DOHH2 (cell line): ENCODE measurements around the gene EEA1.
A peak's percentile ranks its signal among the peaks of the same experiment; 100 is the strongest.

Experiments used
- H3F3A ChIP-seq: fragments of 200-600 bp; sonication (generic), shearing (Covaris generic); 2 replicates; pipeline ENCODE4 v1.6.0; 2016; ENCODE audit warnings: antibody characterized with exemption, mild to moderate bottlenecking; ENCODE audit not compliant: control insufficient read depth, insufficient read depth
- H3K27ac ChIP-seq: fragments of 200-600 bp; sonication (generic); 2 replicates; pipeline ENCODE4 v1.5.1; 2014; ENCODE audit warnings: low read depth, mild to moderate bottlenecking, low read length, moderate library complexity
- H3K27me3 ChIP-seq: fragments of 200-600 bp; sonication (generic); 2 replicates; pipeline ENCODE4 v1.6.1; 2014; ENCODE audit warnings: mild to moderate bottlenecking, low read length, mixed read lengths; ENCODE audit not compliant: control insufficient read depth
- H3K36me3 ChIP-seq: fragments of 200-600 bp; sonication (generic); 2 replicates; pipeline ENCODE4 v1.6.1; 2014; ENCODE audit warnings: mild to moderate bottlenecking, low read length, moderate library complexity, mixed read lengths; ENCODE audit not compliant: control insufficient read depth
- H3K4me1 ChIP-seq: fragments of 200-600 bp; sonication (generic); 2 replicates; pipeline ENCODE4 v1.6.1; 2014; ENCODE audit warnings: mild to moderate bottlenecking, low read length, mixed read lengths; ENCODE audit not compliant: control insufficient read depth
- H3K4me2 ChIP-seq: fragments of 200-600 bp; sonication (generic); 2 replicates; pipeline ENCODE4 v1.6.0; 2014; ENCODE audit warnings: mild to moderate bottlenecking, low read length, moderate library complexity
- H3K4me3 ChIP-seq: fragments of 200-600 bp; sonication (generic); 2 replicates; pipeline ENCODE4 v1.5.1; 2014; ENCODE audit warnings: mild to moderate bottlenecking, low read length, mixed read lengths
- H3K79me2 ChIP-seq: fragments of 200-600 bp; sonication (generic); 2 replicates; pipeline ENCODE4 v1.6.1; 2014; ENCODE audit warnings: mild to moderate bottlenecking, low read length, mixed read lengths; ENCODE audit not compliant: control insufficient read depth
- H3K9me2 ChIP-seq: fragments of 200-600 bp; sonication (generic); replicated peaks from 2 replicates; pipeline ENCODE4 v1.6.1; 2014; ENCODE audit warnings: mild to moderate bottlenecking, low read length, mixed read lengths; ENCODE audit not compliant: control insufficient read depth
- H3K9me3 ChIP-seq: fragments of 200-600 bp; sonication (generic); 2 replicates; pipeline ENCODE4 v1.6.1; 2014; ENCODE audit warnings: antibody characterized with exemption, low read length, mixed read lengths; ENCODE audit not compliant: control insufficient read depth, insufficient read depth
- H4K20me1 ChIP-seq: fragments of 200-600 bp; sonication (generic); 2 replicates; pipeline ENCODE4 v1.6.0; 2014; ENCODE audit warnings: low read depth, mild to moderate bottlenecking, antibody characterized with exemption, low read length, moderate library complexity; ENCODE audit not compliant: control insufficient read depth, insufficient read depth
- CTCF ChIP-seq: fragments of 200-600 bp; sonication (generic); IDR thresholded peaks from one replicate; pipeline ENCODE4 v1.5.1; 2014; ENCODE audit warnings: antibody characterized with exemption, mild to moderate bottlenecking, low read depth, low read length; ENCODE audit not compliant: poor library complexity, severe bottlenecking
- EZH2phosphoT487 ChIP-seq: fragments of 200-600 bp; sonication (generic); IDR thresholded peaks from 2 replicates; pipeline ENCODE4 v1.6.1; 2017; ENCODE audit warnings: borderline replicate concordance, mild to moderate bottlenecking, antibody characterized with exemption, low read length, moderate library complexity, mixed read lengths

Gene EEA1

GRCh38 chr12:92926549-92926948 lies 2.5 kb downstream of the EEA1 start:
- Histone ChIP-seq H3K36me3 (peaks cover 11% of the 10 kb centered on the region; the same call in 1 of the 2 replicates), H3K9me3 (no peaks in the 10 kb centered on the region; the same call in 1 of the 2 replicates)

GRCh38 chr12:92921877-92922276 lies 7.2 kb downstream of the EEA1 start:
- Histone ChIP-seq H3K9me3 (no peaks in the 10 kb centered on the region; the same call in 1 of the 2 replicates), H3K79me2 (peaks cover 50% of the 10 kb centered on the region), H3K4me3 (no peak overlapping the region), H3K27ac (no peak overlapping the region), H3K4me1 (peaks cover 3% of the 10 kb centered on the region), H3F3A (no peaks in the 10 kb centered on the region), H4K20me1 (peaks cover 6% of the 10 kb centered on the region; the same call in 1 of the 2 replicates), H3K4me2 (no peak overlapping the region), H3K36me3 (peaks cover 11% of the 10 kb centered on the region; the same call in 1 of the 2 replicates), H3K9me2 (no peaks in the 10 kb centered on the region), H3K27me3 (no peaks in the 10 kb centered on the region)
- TF ChIP-seq CTCF (no peak), EZH2phosphoT487 (no peak)

More at GRCh38 chr12:92926549-92926948, 2.5 kb downstream of the EEA1 start:
- TF ChIP-seq EZH2phosphoT487 (no peak), CTCF (no peak)
- H3K27ac ChIP-seq = no peak overlapping the region
- H3F3A ChIP-seq = no peaks in the 10 kb centered on the region
- H3K79me2 ChIP-seq = peaks cover 67% of the 10 kb centered on the region
- H3K4me3 ChIP-seq = no peak overlapping the region
- no peaks in the 10 kb centered on the region for H3K27me3 ChIP-seq
- H3K9me2 ChIP-seq = no peaks in the 10 kb centered on the region
- H3K4me1 ChIP-seq = peaks cover 26% of the 10 kb centered on the region
- H4K20me1 ChIP-seq = peaks cover 11% of the 10 kb centered on the region; the same call in 1 of the 2 replicates
- H3K4me2 ChIP-seq = peak overlapping the region; percentile 77

- no peaks in the 10 kb centered on the region for H3K9me2 ChIP-seq
- H4K20me1 ChIP-seq = no peaks in the 10 kb centered on the region
- H3K4me2 ChIP-seq = no peak overlapping the region
- H3F3A ChIP-seq = 0 out of 2 replicates have a peak, but pooled peaks cover 6% of the 10 kb centered on the region
- H3K4me3 ChIP-seq = no peak overlapping the region
- H3K4me1 ChIP-seq = no peaks in the 10 kb centered on the region
- no peaks in the 10 kb centered on the region for H3K9me3 ChIP-seq
- H3K27ac ChIP-seq = no peak overlapping the region
- peaks cover 5% of the 10 kb centered on the region; the same call in 1 of the 2 replicates for H3K36me3 ChIP-seq
- H3K27me3 ChIP-seq = no peaks in the 10 kb centered on the region
- TF ChIP-seq CTCF (no peak), EZH2phosphoT487 (no peak)
- peaks cover 60% of the 10 kb centered on the region for H3K79me2 ChIP-seq
Measured at GRCh38 chr12:92915365-92915764, 13.7 kb downstream of the EEA1 start.

GRCh38 chr12:92914170-92914569 lies 14.9 kb downstream of the EEA1 start:
- Histone ChIP-seq H3F3A (0 out of 2 replicates have a peak, but pooled peaks cover 6% of the 10 kb centered on the region), H3K4me1 (no peaks in the 10 kb centered on the region), H3K27me3 (no peaks in the 10 kb centered on the region), H3K36me3 (peaks cover 5% of the 10 kb centered on the region; the same call in 1 of the 2 replicates), H4K20me1 (no peaks in the 10 kb centered on the region), H3K4me2 (no peak overlapping the region), H3K9me2 (no peaks in the 10 kb centered on the region), H3K4me3 (no peak overlapping the region), H3K9me3 (no peaks in the 10 kb centered on the region), H3K79me2 (peaks cover 70% of the 10 kb centered on the region), H3K27ac (no peak overlapping the region)
- no peak for TF ChIP-seq EZH2phosphoT487
